ENCODE data around the gene CORO6. TPM values are rescaled to one million over a fixed set of nuclear protein-coding genes. Genes with fewer than 3 reads are reported as not detected.

CORO6 gene
- polyA plus RNA-seq, 3 donors: 3.3 to 5.0 (median 4.5) TPM

GRCh38 chr17:29584452-29585079 lies 38.1 kb downstream of the CORO6 start:
- DNase-seq (ENCODE audit: extremely low read depth in 1 of 11, low read depth in 9 of 11, low spot score in 4 of 11): no peak

GRCh38 chr17:29583324-29584248 lies 39.1 kb downstream of the CORO6 start:
- no peak for DNase-seq (ENCODE audit: extremely low read depth in 1 of 11, low read depth in 9 of 11, low spot score in 4 of 11)

GRCh38 chr17:29582772-29583171 lies 39.9 kb downstream of the CORO6 start:
- DNase-seq (ENCODE audit: extremely low read depth in 1 of 11, low read depth in 9 of 11, low spot score in 4 of 11): no peak

DNA sequence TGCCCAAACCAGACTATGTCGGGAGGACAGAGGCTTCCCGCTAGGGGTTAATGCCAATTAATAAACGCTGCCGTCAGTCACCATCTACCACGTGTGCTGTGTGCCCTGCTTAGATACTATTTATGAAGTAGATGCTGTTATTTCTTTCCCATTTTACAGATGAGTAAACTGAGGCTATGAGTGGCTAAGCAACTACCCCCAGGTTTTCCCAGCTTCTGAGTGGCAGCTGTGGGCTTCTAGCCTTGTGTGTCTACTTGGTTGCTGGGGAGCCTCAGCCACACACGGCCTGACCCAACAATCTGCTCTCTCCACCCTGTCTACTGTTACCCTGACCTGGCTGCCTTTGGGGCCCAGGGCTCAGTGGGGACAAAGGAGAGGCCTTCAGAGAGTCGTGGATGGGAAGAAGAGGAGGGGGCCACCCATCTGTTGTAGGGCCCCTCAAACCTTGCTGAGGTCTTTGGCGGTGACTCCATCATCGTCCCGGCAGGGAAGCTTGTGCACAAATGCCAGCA lies 40.4 kb downstream of the CORO6 start:
- DNase-seq (ENCODE audit: extremely low read depth in 1 of 11, low read depth in 9 of 11, low spot score in 4 of 11): no peak

DNA sequence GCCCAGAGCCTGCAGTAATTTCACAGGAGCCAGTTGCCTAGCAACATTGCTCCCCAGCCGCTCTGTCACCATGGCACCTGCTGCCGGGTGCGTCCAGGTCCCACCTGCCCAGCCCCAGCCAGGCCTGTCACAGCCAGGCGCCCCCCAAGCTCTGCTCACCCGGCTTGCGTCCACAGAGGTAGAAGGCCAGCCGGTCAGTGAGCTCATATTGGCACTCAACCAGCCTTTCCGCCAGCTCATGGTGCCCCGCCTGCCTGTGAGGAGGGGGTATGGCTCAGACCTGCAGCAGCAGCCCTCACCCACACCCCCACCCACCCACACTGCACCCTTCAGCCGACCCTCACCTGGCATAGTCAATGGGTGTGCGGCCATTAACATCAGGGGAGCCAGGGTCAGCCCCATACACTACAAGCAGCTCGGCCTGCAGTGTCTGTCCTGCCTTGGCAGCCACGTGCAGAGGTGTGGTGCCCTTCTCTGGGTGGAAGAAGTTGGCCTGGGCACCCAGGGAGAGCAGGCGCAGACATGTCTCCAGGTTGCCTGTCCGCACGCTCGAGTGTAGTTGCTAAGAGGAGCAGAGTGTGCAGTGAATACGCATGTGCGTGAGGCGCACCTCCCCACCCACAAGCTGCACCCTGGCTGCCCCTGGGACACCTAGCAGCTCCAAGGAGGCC lies 41.0 kb downstream of the CORO6 start:
- DNase-seq (ENCODE audit: extremely low read depth in 1 of 11, low read depth in 9 of 11, low spot score in 4 of 11): no peak

DNA sequence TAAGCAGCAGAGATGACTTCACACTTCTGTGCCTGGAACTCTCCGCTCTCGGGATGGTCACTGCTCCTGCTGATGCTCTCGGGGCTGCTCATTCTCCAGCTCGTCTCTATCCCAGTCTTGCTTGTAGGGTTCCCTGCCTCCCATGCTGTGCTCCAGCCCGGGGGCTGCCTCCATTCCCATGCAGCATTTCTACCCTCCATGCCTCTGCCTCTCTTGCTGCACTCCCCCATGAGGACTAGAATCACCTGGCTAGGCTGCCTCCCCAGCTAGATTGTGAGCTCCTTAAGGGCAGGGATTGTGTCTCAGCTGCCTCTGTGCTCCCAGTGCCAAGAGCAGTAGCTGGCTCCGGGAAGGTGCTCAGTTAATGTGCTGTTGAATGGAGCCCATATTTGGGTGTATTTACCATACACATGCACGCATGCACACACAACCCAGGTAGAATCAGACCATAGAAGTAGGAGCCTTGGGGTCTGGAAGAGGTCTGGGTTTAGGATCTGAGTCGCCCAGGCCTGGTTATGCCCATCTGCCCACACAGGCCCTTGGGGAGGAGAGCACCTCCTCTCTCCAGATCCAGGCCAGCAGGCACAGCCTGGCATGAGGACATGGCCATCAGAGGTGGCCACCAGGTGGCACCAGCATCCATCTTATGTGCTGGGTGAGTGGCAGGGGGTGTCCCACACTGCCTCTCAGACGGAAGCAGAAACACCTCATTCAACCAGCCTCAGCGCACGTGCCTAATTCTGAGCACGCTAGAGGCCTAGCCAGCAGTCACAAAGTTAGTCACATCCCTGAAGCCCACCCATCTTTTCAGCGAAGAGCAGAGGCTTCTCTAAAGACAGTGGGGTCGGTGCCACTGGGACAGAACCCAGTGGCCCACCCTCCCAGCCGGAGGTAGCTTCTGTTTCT lies 42.6 kb downstream of the CORO6 start:
- DNase-seq (ENCODE audit: extremely low read depth in 1 of 11, low read depth in 9 of 11, low spot score in 4 of 11): no peak

- no peak for DNase-seq (ENCODE audit: extremely low read depth in 1 of 11, low read depth in 9 of 11, low spot score in 4 of 11)
These were observed 43.9 kb downstream of the CORO6 start for GRCh38 chr17:29578626-29579485.

GRCh38 chr17:29577385-29578211 lies 45.1 kb downstream of the CORO6 start:
- DNase-seq (ENCODE audit: extremely low read depth in 1 of 11, low read depth in 9 of 11, low spot score in 4 of 11): no peak

GRCh38 chr17:29577001-29577370 lies 45.7 kb downstream of the CORO6 start:
- no peak for DNase-seq (ENCODE audit: extremely low read depth in 1 of 11, low read depth in 9 of 11, low spot score in 4 of 11)

- no peak for DNase-seq (ENCODE audit: extremely low read depth in 1 of 11, low read depth in 9 of 11, low spot score in 4 of 11)
These were observed 46.3 kb downstream of the CORO6 start for GRCh38 chr17:29576214-29577000.

DNA sequence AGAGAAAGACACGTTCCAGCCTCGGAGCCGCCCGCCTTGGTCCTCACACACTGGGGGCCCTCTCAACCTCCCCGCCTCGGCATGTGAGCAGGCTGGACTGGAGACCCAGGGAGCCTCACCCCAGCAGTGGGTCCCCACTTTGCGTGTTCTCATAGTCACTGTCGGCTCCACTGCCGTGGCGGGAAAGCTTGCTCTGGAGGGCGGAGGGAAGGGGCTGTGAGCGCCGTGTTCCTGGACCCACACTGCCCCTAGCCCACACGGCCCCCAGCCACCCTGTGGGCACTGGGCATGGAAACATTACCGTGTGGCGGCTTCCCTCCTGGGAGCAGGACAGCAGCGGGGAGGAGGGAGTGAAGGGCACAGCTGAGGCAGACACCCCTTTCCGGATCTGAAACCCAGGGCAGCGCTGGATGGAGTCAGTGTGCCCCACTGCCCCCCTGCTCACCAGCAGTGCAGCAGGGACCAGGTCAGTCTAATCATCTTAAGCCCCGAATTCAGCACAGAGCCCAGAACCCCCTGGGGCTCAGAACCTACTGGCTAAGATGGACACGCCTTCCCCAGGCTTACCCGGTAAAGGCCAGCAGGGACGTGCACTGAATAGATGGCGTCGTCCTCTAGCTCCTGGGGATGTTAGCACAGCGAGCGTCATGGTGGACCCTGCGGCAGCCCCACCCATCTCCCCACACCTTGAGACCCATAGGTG lies 47.0 kb downstream of the CORO6 start:
- DNase-seq (ENCODE audit: extremely low read depth in 1 of 11, low read depth in 9 of 11, low spot score in 4 of 11): no peak

- DNase-seq (ENCODE audit: extremely low read depth in 1 of 11, low read depth in 9 of 11, low spot score in 4 of 11): no peak
These were observed 47.8 kb downstream of the CORO6 start for GRCh38 chr17:29574732-29575510.

DNA sequence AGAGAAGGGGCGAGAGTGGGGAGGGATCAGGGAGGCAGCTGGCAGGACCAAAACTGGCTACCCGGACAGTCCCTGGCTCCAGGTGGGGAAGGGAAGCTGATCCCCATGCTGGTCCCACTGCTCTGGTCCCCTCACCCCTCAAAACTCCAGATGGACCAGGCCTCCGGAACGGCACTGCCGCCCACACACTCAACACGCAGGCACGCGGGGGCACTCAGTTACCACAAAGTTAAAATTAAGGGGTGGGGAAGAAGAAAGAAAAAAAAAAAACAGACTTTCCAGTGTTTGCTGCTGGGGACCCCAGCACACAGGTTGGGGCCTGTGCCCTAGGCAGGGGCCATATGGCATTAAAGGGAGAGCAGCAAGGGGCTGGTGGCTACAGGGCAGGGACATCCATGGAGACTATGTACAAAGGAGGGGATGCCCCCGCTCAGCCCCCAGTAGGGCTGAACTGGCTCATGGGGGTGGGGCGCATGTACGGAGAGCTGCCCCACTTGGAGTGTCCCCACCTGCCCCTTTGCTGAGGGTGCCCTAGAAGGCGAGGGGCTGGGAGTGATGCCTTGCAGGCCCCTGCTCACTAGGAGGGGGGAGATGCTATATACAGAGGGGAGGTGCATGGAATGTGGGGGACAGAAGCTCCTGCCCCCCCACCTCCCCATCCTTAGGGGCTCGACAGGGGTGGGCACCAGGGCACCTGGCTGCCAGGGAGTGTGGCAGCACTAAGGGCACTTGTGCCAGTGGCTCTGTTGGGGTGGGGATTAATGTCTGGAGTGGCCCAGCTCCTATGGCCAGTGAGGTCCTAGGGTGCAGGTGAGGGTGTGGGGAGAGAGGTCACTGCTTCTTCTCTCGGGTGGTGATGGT lies 48.6 kb downstream of the CORO6 start:
- no peak for DNase-seq (ENCODE audit: extremely low read depth in 1 of 11, low read depth in 9 of 11, low spot score in 4 of 11)

DNA sequence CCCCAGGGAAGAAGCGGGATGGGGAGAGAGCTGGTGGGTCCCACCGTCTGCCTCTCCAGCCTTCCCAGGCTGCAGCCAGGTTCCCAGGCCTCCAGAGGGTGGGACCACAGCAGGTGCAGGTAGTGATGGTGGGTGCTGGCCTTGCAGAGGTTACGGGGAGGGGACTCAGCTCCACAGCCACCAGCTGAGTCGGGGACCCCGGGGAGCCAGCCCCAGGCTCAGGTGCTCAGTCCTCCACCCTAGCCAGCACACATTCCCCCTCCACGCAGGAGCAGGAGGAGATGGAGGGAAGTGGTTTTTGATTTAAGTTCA lies 49.2 kb downstream of the CORO6 start:
- DNase-seq (ENCODE audit: extremely low read depth in 1 of 11, low read depth in 9 of 11, low spot score in 4 of 11): no peak

Data from renal cortex interstitium (tissue), 11 donors.